K562 (cell line): Measurements from ENCODE around the gene SCARF2. TPM values are rescaled to one million over a fixed set of nuclear protein-coding genes. Genes with fewer than 3 reads are reported as not detected.

Experiments
- CBFB ChIP-seq: sonication (generic); formaldehyde crosslinking; IDR thresholded peaks from 2 replicates; pipeline ENCODE4 v1.4.0; 2020; ENCODE audit warnings: mild to moderate bottlenecking, missing genetic modification reagents
- CEBPB ChIP-seq: fragments of 450-650 bp; IDR thresholded peaks from 2 replicates; pipeline ENCODE4 v1.6.1; 2016; ENCODE audit warnings: missing genetic modification characterization, missing compliant biosample characterization
- FUS ChIP-seq: fragments of 200-400 bp; formaldehyde crosslinking; optimal IDR thresholded peaks from 2 replicates; pipeline ENCODE3; 2017; ENCODE audit warnings: low read depth, low read length
- HDAC3 ChIP-seq: fragments of 450-650 bp; IDR thresholded peaks from 2 replicates; pipeline ENCODE4 v1.6.1; 2018; ENCODE audit warnings: borderline replicate concordance, mild to moderate bottlenecking, moderate library complexity; ENCODE audit not compliant: partially characterized antibody
- KAT8 ChIP-seq: fragments of 450-650 bp; IDR thresholded peaks from 2 replicates; pipeline ENCODE4 v1.6.1; 2016; ENCODE audit warnings: low read depth, mild to moderate bottlenecking
- NR0B1 ChIP-seq: fragments of 450-650 bp; IDR thresholded peaks from one replicate; pipeline ENCODE4 v1.6.1; 2018; ENCODE audit warnings: mild to moderate bottlenecking, moderate library complexity; ENCODE audit not compliant: partially characterized antibody
- PRMT5 ChIP-seq: sonication (generic); formaldehyde crosslinking; IDR thresholded peaks from 2 replicates; pipeline ENCODE4 v1.5.0; 2020; ENCODE audit warnings: missing genetic modification reagents
- RCOR1 ChIP-seq, 2 experiments: IDR thresholded peaks; 2 replicates each; pipeline ENCODE4 v1.6.1; 2012; ENCODE audit warnings: low read depth in 2 of 2, low read length in 2 of 2, borderline replicate concordance in 1 of 2, improper control_type of control experiment in 1 of 2
- RNF219 ChIP-seq: fragments of 250-450 bp; sonication (Bioruptor Pico); IDR thresholded peaks from 2 replicates; pipeline ENCODE4 v1.5.0; 2022; ENCODE audit warnings: mild to moderate bottlenecking
- SAP30 ChIP-seq: fragments of 200-600 bp; sonication (generic); IDR thresholded peaks from 2 replicates; pipeline ENCODE4 v1.6.1; 2012; ENCODE audit warnings: borderline replicate concordance, low read depth, mild to moderate bottlenecking, moderate library complexity, low read length, control low read depth, inconsistent platforms; ENCODE audit not compliant: insufficient read depth, poor library complexity, severe bottlenecking
- SIRT6 ChIP-seq: IDR thresholded peaks from one replicate; pipeline ENCODE4 v1.6.1; 2012; ENCODE audit warnings: low read depth, mild to moderate bottlenecking, control low read depth, inconsistent platforms, low read length, moderate library complexity
- SIX5 ChIP-seq, 2 experiments: IDR thresholded peaks; 2 replicates each; pipeline ENCODE4 v1.6.1; 2011; ENCODE audit warnings: low read length in 2 of 2, borderline replicate concordance in 1 of 2, low read depth in 1 of 2, mild to moderate bottlenecking in 1 of 2, moderate library complexity in 1 of 2; ENCODE audit not compliant: insufficient read depth in 1 of 2
- SMAD2 ChIP-seq: fragments of 150-350 bp; IDR thresholded peaks from 2 replicates; pipeline ENCODE4 v1.6.1; 2014; ENCODE audit warnings: low read depth, mild to moderate bottlenecking, low read length
- TCF7L2 ChIP-seq: fragments of 150-350 bp; IDR thresholded peaks from 2 replicates; pipeline ENCODE4 v1.6.1; 2016; ENCODE audit warnings: low read depth, mild to moderate bottlenecking, low read length, moderate library complexity
- THRA ChIP-seq: fragments of 450-650 bp; IDR thresholded peaks from 2 replicates; pipeline ENCODE4 v1.6.1; 2017; ENCODE audit warnings: mild to moderate bottlenecking, moderate library complexity
- ZBTB7A ChIP-seq: IDR thresholded peaks from 2 replicates; pipeline ENCODE4 v1.6.1; 2011; ENCODE audit warnings: low read depth, mild to moderate bottlenecking, low read length, moderate library complexity, borderline replicate concordance; ENCODE audit not compliant: control insufficient read depth
- ZNF12 ChIP-seq: sonication (generic); formaldehyde crosslinking; IDR thresholded peaks from 2 replicates; pipeline ENCODE4 v1.4.0; 2020; ENCODE audit warnings: mild to moderate bottlenecking, missing genetic modification reagents
- ZNF224 ChIP-seq: sonication (generic); formaldehyde crosslinking; IDR thresholded peaks from 2 replicates; pipeline ENCODE4 v1.8.0; 2022; ENCODE audit warnings: mild to moderate bottlenecking, missing genetic modification reagents
- polyA plus RNA-seq, 8 experiments: library from polyadenylated mRNA; depleted of rRNA in 4 of 8; stranded (reverse) in 5 of 8; unstranded in 3 of 8; fragments of >200 nt; fragmentation: Nextera tagmentation in 2 of 8; fragmentation: Illumina TruSeq in 1 of 8; extraction: Ambion mirVana in 2 of 8; extraction: Trizol in 1 of 8; gene quantifications; 2 replicates each; pipeline versions ENCODE4 v1.2.1 to v1.2.3, GENCODE V29; 2011 to 2014; ENCODE audit warnings: inconsistent platforms in 1 of 8, missing spikeins in 1 of 8
- total RNA-seq, 7 experiments: library from RNA; depleted of rRNA in 6 of 7; stranded (reverse); fragments of >200 nt in 6 of 7; fragmentation: Illumina TruSeq in 2 of 7; extraction: Trizol in 2 of 7; gene quantifications; 2 replicates each; pipeline versions ENCODE4 v1.2.1 to v1.2.3, GENCODE V29; 2011 to 2021; ENCODE audit warnings: low replicate concordance in 1 of 7
- TF ChIP-seq, protein P1 (sequence below): fragments of 450-650 bp; formaldehyde crosslinking; IDR thresholded peaks from 2 replicates; pipeline ENCODE4 v1.4.0; 2022; ENCODE audit warnings: missing genetic modification characterization
- TF ChIP-seq, protein P2 (sequence below): fragments of 450-650 bp; IDR thresholded peaks from 2 replicates; pipeline ENCODE4 v1.6.1; 2014; ENCODE audit warnings: low read depth, mild to moderate bottlenecking, moderate library complexity, borderline replicate concordance

The SCARF2 gene
- total and polyA plus RNA-seq, 9 of the 15 experiments (the other 6 are each of a cell fraction or from before 2014, with no cell fraction given): 0.06 to 0.32 (median 0.21) TPM; not detected in 5

DNA sequence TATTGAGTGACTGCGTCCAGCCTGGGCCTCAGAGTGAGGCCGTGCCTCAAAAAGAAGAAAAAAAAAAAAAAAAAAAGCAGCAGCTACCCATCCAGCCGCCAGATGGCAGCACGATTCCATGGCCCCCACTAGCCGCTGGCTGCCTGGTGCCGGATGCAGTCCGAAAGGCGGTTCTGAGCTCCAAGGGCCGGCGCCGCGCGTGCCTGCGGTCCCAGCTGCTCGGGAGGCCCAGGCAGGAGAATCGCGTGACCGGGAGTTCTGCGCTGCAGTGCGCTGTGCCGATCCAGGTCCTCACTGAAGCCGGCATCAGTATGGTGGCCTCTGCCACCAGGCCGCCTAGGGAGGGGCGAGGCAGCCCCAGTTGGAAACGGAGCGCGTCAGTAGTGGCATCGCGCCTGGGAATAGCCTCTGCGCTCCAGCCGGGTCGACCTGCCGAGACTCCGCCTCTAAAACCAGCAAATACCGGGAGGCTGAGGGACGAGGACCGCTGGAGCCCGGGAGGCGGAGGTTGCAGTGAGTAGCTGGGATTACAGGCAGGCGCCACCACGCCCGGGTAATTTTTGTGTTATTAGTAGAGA, 19.3 kb downstream of the SCARF2 start (continued):
- peak in 1 of 2 experiments; percentile 80; a peak in 1 of 4 replicates for TF ChIP-seq RCOR1 (IDR thresholded peaks at IDR 0.05; ENCODE audit: borderline replicate concordance in 1 of 2, low read depth in 2 of 2, low read length in 2 of 2)
- TF ChIP-seq FUS: no peak
- no peak for TF ChIP-seq ZNF12
- TF ChIP-seq ZNF224 (CRISPR knock-in tag): no peak
- TF ChIP-seq SIRT6: no peak
- no peak for TF ChIP-seq PRMT5
- peak; percentile 42 for TF ChIP-seq SAP30
- no peak for TF ChIP-seq CBFB
- no peak for TF ChIP-seq THRA
- no peak; the same call in 1 of the 2 replicates for TF ChIP-seq TCF7L2
- 0 out of 2 replicates have a peak, but pooled peaks have one; percentile 7 for TF ChIP-seq CEBPB (tag)
- TF ChIP-seq NR0B1: no peak
- TF ChIP-seq KAT8: no peak
- TF ChIP-seq SIX5 (IDR thresholded peaks at IDR 0.05; ENCODE audit: borderline replicate concordance in 1 of 2, insufficient read depth in 1 of 2, low read depth in 1 of 2, low read length in 2 of 2): no peak
- TF ChIP-seq RNF219 (CRISPR knock-in tag): no peak
- TF ChIP-seq, protein P1, sequence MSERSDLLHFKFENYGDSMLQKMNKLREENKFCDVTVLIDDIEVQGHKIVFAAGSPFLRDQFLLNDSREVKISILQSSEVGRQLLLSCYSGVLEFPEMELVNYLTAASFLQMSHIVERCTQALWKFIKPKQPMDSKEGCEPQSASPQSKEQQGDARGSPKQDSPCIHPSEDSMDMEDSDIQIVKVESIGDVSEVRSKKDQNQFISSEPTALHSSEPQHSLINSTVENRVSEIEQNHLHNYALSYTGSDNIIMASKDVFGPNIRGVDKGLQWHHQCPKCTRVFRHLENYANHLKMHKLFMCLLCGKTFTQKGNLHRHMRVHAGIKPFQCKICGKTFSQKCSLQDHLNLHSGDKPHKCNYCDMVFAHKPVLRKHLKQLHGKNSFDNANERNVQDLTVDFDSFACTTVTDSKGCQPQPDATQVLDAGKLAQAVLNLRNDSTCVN: 0 out of 2 replicates have a peak, but pooled peaks have one; percentile 16
- TF ChIP-seq ZBTB7A: no peak; the same call in 1 of the 2 replicates
- TF ChIP-seq, protein P2, sequence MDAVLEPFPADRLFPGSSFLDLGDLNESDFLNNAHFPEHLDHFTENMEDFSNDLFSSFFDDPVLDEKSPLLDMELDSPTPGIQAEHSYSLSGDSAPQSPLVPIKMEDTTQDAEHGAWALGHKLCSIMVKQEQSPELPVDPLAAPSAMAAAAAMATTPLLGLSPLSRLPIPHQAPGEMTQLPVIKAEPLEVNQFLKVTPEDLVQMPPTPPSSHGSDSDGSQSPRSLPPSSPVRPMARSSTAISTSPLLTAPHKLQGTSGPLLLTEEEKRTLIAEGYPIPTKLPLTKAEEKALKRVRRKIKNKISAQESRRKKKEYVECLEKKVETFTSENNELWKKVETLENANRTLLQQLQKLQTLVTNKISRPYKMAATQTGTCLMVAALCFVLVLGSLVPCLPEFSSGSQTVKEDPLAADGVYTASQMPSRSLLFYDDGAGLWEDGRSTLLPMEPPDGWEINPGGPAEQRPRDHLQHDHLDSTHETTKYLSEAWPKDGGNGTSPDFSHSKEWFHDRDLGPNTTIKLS: no peak
- TF ChIP-seq SMAD2: no peak
- no peak for TF ChIP-seq HDAC3
